HEK293 (cell line): ENCODE data around the gene DNAH9.

ENCODE experiments used
- YY1 ChIP-seq: fragments of 450-650 bp; formaldehyde crosslinking; IDR thresholded peaks from 2 replicates; pipeline ENCODE4 v1.5.1; 2018; ENCODE audit warnings: missing biosample characterization, missing genetic modification characterization
- ZFP41 ChIP-seq: fragments of 450-650 bp; formaldehyde crosslinking; IDR thresholded peaks from 2 replicates; pipeline ENCODE4 v1.5.1; 2016; ENCODE audit warnings: missing biosample characterization, missing genetic modification characterization, borderline replicate concordance
- ZNF560 ChIP-seq: fragments of 450-650 bp; formaldehyde crosslinking; IDR thresholded peaks from 2 replicates; pipeline ENCODE4 v1.5.1; 2017; ENCODE audit warnings: missing biosample characterization, missing genetic modification characterization, borderline replicate concordance
- TF ChIP-seq, protein P1 (sequence below): fragments of 450-650 bp; formaldehyde crosslinking; IDR thresholded peaks from 2 replicates; pipeline ENCODE4 v1.5.1; 2016; ENCODE audit warnings: missing biosample characterization, missing genetic modification characterization
- TF ChIP-seq, protein P2 (sequence below): fragments of 450-650 bp; formaldehyde crosslinking; IDR thresholded peaks from 2 replicates; pipeline ENCODE4 v1.5.1; 2017; ENCODE audit warnings: missing biosample characterization, missing genetic modification characterization

DNA sequence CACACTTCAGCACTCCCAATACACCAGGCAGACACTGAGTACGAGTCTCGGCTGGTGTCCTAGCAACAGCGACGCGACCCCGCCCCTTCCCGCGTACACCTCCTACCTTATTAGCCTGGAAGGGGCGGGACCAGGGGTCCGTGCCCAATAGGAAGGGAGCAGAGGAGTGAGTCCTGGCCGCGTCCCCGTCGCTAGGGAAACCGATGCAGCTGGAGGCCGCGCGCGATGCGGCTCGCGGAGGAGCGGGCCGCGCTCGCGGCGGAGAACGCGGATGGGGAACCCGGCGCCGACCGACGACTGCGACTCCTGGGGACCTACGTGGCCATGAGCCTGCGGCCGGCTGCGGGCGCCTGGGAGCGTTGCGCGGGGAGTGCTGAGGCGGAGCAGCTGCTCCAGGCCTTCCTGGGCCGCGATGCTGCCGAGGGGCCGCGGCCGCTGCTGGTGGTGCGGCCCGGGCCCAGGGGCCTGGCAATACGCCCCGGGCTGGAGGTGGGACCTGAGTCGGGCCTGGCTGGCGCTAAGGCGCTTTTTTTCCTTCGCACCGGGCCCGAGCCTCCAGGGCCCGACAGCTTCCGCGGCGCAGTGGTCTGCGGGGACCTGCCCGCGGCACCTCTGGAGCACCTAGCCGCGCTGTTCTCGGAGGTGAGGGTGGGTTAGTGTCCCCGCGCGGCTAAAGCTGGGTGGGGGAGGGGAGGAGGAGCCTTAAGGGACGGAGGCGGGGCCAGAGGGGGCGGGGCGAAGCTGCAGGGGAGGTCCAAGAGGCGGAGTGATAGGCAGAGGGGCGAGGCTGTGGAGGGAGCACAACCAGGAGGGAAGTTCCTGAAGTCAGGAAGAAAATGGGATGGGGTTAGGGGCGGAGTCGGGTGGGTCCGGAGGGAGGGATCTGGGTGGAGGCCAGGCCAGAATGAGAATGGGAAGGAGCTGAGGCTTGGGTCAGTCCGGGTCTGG lies at the start of gene DNAH9:
- TF ChIP-seq ZNF560 (tag by site-specific recombination) (no peak), YY1 (no peak), ZFP41 (no peak)
- TF ChIP-seq, protein P1, sequence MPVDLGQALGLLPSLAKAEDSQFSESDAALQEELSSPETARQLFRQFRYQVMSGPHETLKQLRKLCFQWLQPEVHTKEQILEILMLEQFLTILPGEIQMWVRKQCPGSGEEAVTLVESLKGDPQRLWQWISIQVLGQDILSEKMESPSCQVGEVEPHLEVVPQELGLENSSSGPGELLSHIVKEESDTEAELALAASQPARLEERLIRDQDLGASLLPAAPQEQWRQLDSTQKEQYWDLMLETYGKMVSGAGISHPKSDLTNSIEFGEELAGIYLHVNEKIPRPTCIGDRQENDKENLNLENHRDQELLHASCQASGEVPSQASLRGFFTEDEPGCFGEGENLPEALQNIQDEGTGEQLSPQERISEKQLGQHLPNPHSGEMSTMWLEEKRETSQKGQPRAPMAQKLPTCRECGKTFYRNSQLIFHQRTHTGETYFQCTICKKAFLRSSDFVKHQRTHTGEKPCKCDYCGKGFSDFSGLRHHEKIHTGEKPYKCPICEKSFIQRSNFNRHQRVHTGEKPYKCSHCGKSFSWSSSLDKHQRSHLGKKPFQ = no peak
- TF ChIP-seq, protein P2, sequence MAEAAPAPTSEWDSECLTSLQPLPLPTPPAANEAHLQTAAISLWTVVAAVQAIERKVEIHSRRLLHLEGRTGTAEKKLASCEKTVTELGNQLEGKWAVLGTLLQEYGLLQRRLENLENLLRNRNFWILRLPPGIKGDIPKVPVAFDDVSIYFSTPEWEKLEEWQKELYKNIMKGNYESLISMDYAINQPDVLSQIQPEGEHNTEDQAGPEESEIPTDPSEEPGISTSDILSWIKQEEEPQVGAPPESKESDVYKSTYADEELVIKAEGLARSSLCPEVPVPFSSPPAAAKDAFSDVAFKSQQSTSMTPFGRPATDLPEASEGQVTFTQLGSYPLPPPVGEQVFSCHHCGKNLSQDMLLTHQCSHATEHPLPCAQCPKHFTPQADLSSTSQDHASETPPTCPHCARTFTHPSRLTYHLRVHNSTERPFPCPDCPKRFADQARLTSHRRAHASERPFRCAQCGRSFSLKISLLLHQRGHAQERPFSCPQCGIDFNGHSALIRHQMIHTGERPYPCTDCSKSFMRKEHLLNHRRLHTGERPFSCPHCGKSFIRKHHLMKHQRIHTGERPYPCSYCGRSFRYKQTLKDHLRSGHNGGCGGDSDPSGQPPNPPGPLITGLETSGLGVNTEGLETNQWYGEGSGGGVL = no peak
